WI38 (cell line): Measurements from ENCODE around the gene CD8A.

Experiments used
- H3K4me3 ChIP-seq: 2 replicates; pipeline ENCODE4 v1.5.1; 2011; ENCODE audit warnings: low read depth, mild to moderate bottlenecking, control low read depth, low read length
- CTCF ChIP-seq: IDR thresholded peaks from 2 replicates; pipeline ENCODE4 v1.5.1; 2012; ENCODE audit warnings: low read depth, mild to moderate bottlenecking, control low read depth, low read length

CD8A gene

GRCh38 chr2:86770816-86771301, 19.9 kb downstream of the CD8A start:
- TF ChIP-seq CTCF, result no peak

GRCh38 chr2:86769838-86770237, 20.9 kb downstream of the CD8A start:
- H3K4me3 ChIP-seq, result no peak overlapping the region
- TF ChIP-seq CTCF, result no peak

More at GRCh38 chr2:86770816-86771301, 19.9 kb downstream of the CD8A start:
- H3K4me3 ChIP-seq, result no peak overlapping the region

DNA sequence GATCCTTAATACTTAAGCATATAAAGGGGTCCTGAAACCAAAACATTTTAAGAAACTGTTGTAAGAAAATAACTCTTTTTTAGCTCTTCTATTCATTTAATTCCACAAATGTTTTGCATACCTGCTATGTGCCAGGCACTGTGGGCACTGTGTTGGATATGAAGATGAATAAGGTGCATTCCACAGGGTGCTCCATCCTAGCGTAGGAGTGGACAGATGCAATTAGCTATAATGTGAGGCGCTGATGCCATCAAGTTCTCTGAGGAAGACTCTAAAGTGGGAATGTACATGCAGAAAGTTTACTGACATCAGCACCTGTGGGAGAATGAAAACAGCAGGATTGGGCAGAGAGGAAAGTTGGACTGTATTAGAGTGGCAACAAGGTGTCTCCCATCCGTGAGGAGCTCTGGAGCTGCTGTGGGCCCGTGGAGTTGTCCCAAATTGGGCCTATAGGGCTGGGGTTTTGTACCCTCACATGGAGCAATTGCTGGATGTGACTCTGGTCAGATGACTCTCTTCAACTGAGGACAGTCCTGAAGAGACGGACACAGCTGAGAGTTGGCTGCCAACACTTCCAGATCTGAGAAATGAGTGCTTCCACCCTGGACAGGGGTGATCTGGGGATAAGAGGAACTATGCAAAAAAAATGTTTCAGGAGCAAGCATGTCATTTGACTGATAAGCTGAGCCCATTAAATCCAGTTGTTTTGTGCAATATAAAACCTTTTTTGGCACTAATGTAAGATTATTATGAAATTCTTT, 22.3 kb downstream of the CD8A start:
- no peak overlapping the region for H3K4me3 ChIP-seq
- no peak for TF ChIP-seq CTCF

- no peak for TF ChIP-seq CTCF
These were observed 25.4 kb downstream of the CD8A start for GRCh38 chr2:86765310-86765695.

DNA sequence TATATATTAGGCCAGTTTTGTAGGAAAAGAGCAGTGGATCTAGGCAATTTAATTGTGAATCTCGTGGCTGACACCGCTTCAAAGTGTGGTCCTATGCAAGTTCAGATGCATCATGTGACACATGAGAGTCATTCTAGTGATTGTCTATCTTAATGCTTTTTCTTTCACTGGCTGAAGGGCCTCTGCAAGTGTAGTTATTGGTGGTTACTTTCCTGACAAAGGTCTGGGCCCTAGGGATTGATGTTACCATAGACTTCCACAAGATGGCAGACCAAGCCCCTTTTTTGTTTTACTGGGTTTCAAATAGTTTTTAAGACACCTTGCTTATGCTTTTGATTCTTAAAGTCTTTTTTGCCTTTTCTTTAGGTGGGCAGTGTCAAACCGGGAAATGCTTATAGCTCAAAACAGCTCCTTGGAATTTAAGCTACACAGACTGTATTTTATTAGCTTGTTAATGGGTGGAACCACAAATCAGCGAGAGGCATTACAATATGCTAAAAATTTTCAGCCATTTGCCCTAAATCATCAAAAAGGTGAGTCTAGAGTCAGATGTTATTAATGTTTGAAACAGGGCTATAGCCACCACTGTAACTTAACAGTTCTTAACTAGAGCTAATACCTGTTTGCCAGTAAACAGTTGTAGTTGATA, 25.9 kb downstream of the CD8A start:
- peak; percentile 65 for TF ChIP-seq CTCF
- no peak overlapping the region for H3K4me3 ChIP-seq

More at GRCh38 chr2:86765310-86765695, 25.4 kb downstream of the CD8A start:
- H3K4me3 ChIP-seq, result no peak overlapping the region

- H3K4me3 ChIP-seq, result no peak overlapping the region
- TF ChIP-seq CTCF, result no peak
These were observed 30.3 kb downstream of the CD8A start for GRCh38 chr2:86760371-86760770.

DNA sequence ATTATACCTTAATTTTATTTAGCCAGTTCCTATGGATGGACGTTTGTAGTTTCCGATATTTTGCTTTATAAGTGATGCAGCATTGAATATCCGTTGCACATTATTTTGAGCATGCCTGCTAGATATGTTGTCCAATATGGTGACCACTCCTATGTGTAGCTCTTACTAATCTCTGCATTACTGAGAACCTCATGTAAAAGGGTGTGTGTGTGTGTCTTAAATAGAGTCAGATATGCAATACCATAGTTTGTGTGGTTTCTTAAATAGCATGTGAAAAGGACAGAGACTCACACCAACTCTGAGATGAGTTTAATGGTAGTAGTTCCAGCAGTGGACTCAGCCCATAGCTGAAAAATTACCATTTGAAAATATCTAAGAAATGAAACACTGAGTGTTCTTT, 32.3 kb downstream of the CD8A start:
- H3K4me3 ChIP-seq, result no peak overlapping the region
- TF ChIP-seq CTCF, result no peak
